ENCODE measurements around the gene COL18A1.

Gene COL18A1

GRCh38 chr21:45481566-45481965, 76.6 kb downstream of the COL18A1 start:
- no peaks in the 10 kb centered on the region for H3K27me3 ChIP-seq (replicated peaks; ENCODE audit: control insufficient read depth, insufficient read depth, low read length)
- no peak overlapping the region for H3K9ac ChIP-seq (ENCODE audit: low read length)
- no peaks in the 10 kb centered on the region for H3K9me3 ChIP-seq (ENCODE audit: control insufficient read depth, low read length)
- peaks cover 20% of the 10 kb centered on the region for H3K36me3 ChIP-seq (ENCODE audit: control insufficient read depth, insufficient read depth, low read length, severe bottlenecking)
- no peaks in the 10 kb centered on the region for H3K4me1 ChIP-seq (ENCODE audit: control insufficient read depth, insufficient read depth, low read length)
- no peak for DNase-seq (ENCODE audit: low read depth)
- H3K4me3 ChIP-seq (ENCODE audit: low read length) = no peak overlapping the region

- Histone ChIP-seq H3K4me3 (ENCODE audit: low read length) (no peak overlapping the region), H3K27me3 (replicated peaks; ENCODE audit: control insufficient read depth, insufficient read depth, low read length) (no peaks in the 10 kb centered on the region), H3K4me1 (ENCODE audit: control insufficient read depth, insufficient read depth, low read length) (no peaks in the 10 kb centered on the region), H3K9me3 (ENCODE audit: control insufficient read depth, low read length) (no peaks in the 10 kb centered on the region), H3K36me3 (ENCODE audit: control insufficient read depth, insufficient read depth, low read length, severe bottlenecking) (peaks cover 20% of the 10 kb centered on the region), H3K9ac (ENCODE audit: low read length) (no peak overlapping the region)
- DNase-seq (ENCODE audit: low read depth) = no peak
Observed at GRCh38 chr21:45481977-45482898, 77.3 kb downstream of the COL18A1 start.

GRCh38 chr21:45482899-45483821, 78.2 kb downstream of the COL18A1 start:
- Histone ChIP-seq H3K4me3 (ENCODE audit: low read length) (no peak overlapping the region), H3K9me3 (ENCODE audit: control insufficient read depth, low read length) (no peaks in the 10 kb centered on the region), H3K36me3 (ENCODE audit: control insufficient read depth, insufficient read depth, low read length, severe bottlenecking) (peaks cover 25% of the 10 kb centered on the region), H3K27me3 (replicated peaks; ENCODE audit: control insufficient read depth, insufficient read depth, low read length) (no peaks in the 10 kb centered on the region), H3K4me1 (ENCODE audit: control insufficient read depth, insufficient read depth, low read length) (no peaks in the 10 kb centered on the region), H3K9ac (ENCODE audit: low read length) (no peak overlapping the region)
- no peak for DNase-seq (ENCODE audit: low read depth)

GRCh38 chr21:45484318-45484717, 79.4 kb downstream of the COL18A1 start:
- H3K4me3 ChIP-seq (ENCODE audit: low read length) = no peak overlapping the region
- H3K36me3 ChIP-seq (ENCODE audit: control insufficient read depth, insufficient read depth, low read length, severe bottlenecking) = peaks cover 18% of the 10 kb centered on the region
- no peaks in the 10 kb centered on the region for H3K9me3 ChIP-seq (ENCODE audit: control insufficient read depth, low read length)
- no peaks in the 10 kb centered on the region for H3K27me3 ChIP-seq (replicated peaks; ENCODE audit: control insufficient read depth, insufficient read depth, low read length)
- no peak overlapping the region for H3K9ac ChIP-seq (ENCODE audit: low read length)
- DNase-seq (ENCODE audit: low read depth) = no peak
- no peaks in the 10 kb centered on the region for H3K4me1 ChIP-seq (ENCODE audit: control insufficient read depth, insufficient read depth, low read length)

GRCh38 chr21:45485686-45486442, 80.9 kb downstream of the COL18A1 start:
- H3K9me3 ChIP-seq (ENCODE audit: control insufficient read depth, low read length) = no peaks in the 10 kb centered on the region
- no peak for DNase-seq (ENCODE audit: low read depth)

GRCh38 chr21:45486443-45487160, 81.6 kb downstream of the COL18A1 start:
- peaks cover 16% of the 10 kb centered on the region for H3K36me3 ChIP-seq (ENCODE audit: control insufficient read depth, insufficient read depth, low read length, severe bottlenecking)
- no peak for DNase-seq (ENCODE audit: low read depth)
- no peak overlapping the region for H3K9ac ChIP-seq (ENCODE audit: low read length)
- H3K4me1 ChIP-seq (ENCODE audit: control insufficient read depth, insufficient read depth, low read length) = no peaks in the 10 kb centered on the region
- no peaks in the 10 kb centered on the region for H3K27me3 ChIP-seq (replicated peaks; ENCODE audit: control insufficient read depth, insufficient read depth, low read length)
- no peaks in the 10 kb centered on the region for H3K9me3 ChIP-seq (ENCODE audit: control insufficient read depth, low read length)
- no peak overlapping the region for H3K4me3 ChIP-seq (ENCODE audit: low read length)

More at GRCh38 chr21:45485686-45486442, 80.9 kb downstream of the COL18A1 start:
- Histone ChIP-seq H3K27me3 (replicated peaks; ENCODE audit: control insufficient read depth, insufficient read depth, low read length) (no peaks in the 10 kb centered on the region), H3K4me3 (ENCODE audit: low read length) (no peak overlapping the region), H3K9ac (ENCODE audit: low read length) (no peak overlapping the region), H3K36me3 (ENCODE audit: control insufficient read depth, insufficient read depth, low read length, severe bottlenecking) (peaks cover 16% of the 10 kb centered on the region), H3K4me1 (ENCODE audit: control insufficient read depth, insufficient read depth, low read length) (no peaks in the 10 kb centered on the region)

- no peak overlapping the region for H3K9ac ChIP-seq (ENCODE audit: low read length)
- no peaks in the 10 kb centered on the region for H3K4me1 ChIP-seq (ENCODE audit: control insufficient read depth, insufficient read depth, low read length)
- DNase-seq (ENCODE audit: low read depth) = no peak
- no peak overlapping the region for H3K4me3 ChIP-seq (ENCODE audit: low read length)
- H3K36me3 ChIP-seq (ENCODE audit: control insufficient read depth, insufficient read depth, low read length, severe bottlenecking) = peaks cover 16% of the 10 kb centered on the region
- no peaks in the 10 kb centered on the region for H3K27me3 ChIP-seq (replicated peaks; ENCODE audit: control insufficient read depth, insufficient read depth, low read length)
- H3K9me3 ChIP-seq (ENCODE audit: control insufficient read depth, low read length) = no peaks in the 10 kb centered on the region
Observed at GRCh38 chr21:45487161-45487806, 82.3 kb downstream of the COL18A1 start.

GRCh38 chr21:45487891-45488600, 83.1 kb downstream of the COL18A1 start:
- DNase-seq (ENCODE audit: low read depth) = no peak
- H3K9ac ChIP-seq (ENCODE audit: low read length) = no peak overlapping the region
- no peaks in the 10 kb centered on the region for H3K4me1 ChIP-seq (ENCODE audit: control insufficient read depth, insufficient read depth, low read length)
- peaks cover 16% of the 10 kb centered on the region for H3K36me3 ChIP-seq (ENCODE audit: control insufficient read depth, insufficient read depth, low read length, severe bottlenecking)
- H3K27me3 ChIP-seq (replicated peaks; ENCODE audit: control insufficient read depth, insufficient read depth, low read length) = no peaks in the 10 kb centered on the region
- H3K9me3 ChIP-seq (ENCODE audit: control insufficient read depth, low read length) = no peaks in the 10 kb centered on the region
- H3K4me3 ChIP-seq (ENCODE audit: low read length) = no peak overlapping the region

- H3K36me3 ChIP-seq (ENCODE audit: control insufficient read depth, insufficient read depth, low read length, severe bottlenecking) = peaks cover 10% of the 10 kb centered on the region
- H3K9me3 ChIP-seq (ENCODE audit: control insufficient read depth, low read length) = no peaks in the 10 kb centered on the region
- no peaks in the 10 kb centered on the region for H3K4me1 ChIP-seq (ENCODE audit: control insufficient read depth, insufficient read depth, low read length)
- no peak overlapping the region for H3K4me3 ChIP-seq (ENCODE audit: low read length)
- DNase-seq (ENCODE audit: low read depth) = no peak
- H3K9ac ChIP-seq (ENCODE audit: low read length) = no peak overlapping the region
- no peaks in the 10 kb centered on the region for H3K27me3 ChIP-seq (replicated peaks; ENCODE audit: control insufficient read depth, insufficient read depth, low read length)
Observed at GRCh38 chr21:45488931-45489721, 84.2 kb downstream of the COL18A1 start.

Data from adipocyte (in vitro differentiated cells).